Measurements from ENCODE around the gene COG4.
"Not testable (repeated sequence)": the region's sequence is repeated elsewhere in the genome, so short reads cannot be mapped to it uniquely, and the experiment has no call there.

The COG4 gene

GRCh38 chr16:70526403-70526802 lies 3.0 kb upstream of the COG4 start:
- DNase-seq (ENCODE audit: low spot score) = no peak

GRCh38 chr16:70524399-70524825 lies 1.1 kb upstream of the COG4 start:
- not testable (repeated sequence) for DNase-seq (ENCODE audit: low spot score)

- DNase-seq (ENCODE audit: low spot score) = peak; percentile 51
These were observed 517 bp upstream of the COG4 start, which contains the start of gene SF3B3 for GRCh38 chr16:70523743-70524398. Gene SF3B3, plus strand, starts transcription at chr16:70523816. Its CDS starts 2,841 bp downstream, at chr16:70526657.

- no peak for DNase-seq (ENCODE audit: low spot score)
These were observed 908 bp downstream of the COG4 start for GRCh38 chr16:70522216-70523075.

- no peak for DNase-seq (ENCODE audit: low spot score)
These were observed 2.6 kb downstream of the COG4 start for GRCh38 chr16:70520612-70521297.

GRCh38 chr16:70512456-70512855 lies 10.9 kb downstream of the COG4 start:
- DNase-seq (ENCODE audit: low spot score) = no peak

- no peak for DNase-seq (ENCODE audit: low spot score)
These were observed 11.5 kb downstream of the COG4 start for GRCh38 chr16:70511833-70512232.

- no peak for DNase-seq (ENCODE audit: low spot score)
These were observed 13.1 kb downstream of the COG4 start for GRCh38 chr16:70510216-70510615.

GRCh38 chr16:70508752-70509151 lies 14.6 kb downstream of the COG4 start:
- DNase-seq (ENCODE audit: low spot score) = no peak

- DNase-seq (ENCODE audit: low spot score) = no peak
These were observed 26.8 kb downstream of the COG4 start for GRCh38 chr16:70496513-70496912.

GRCh38 chr16:70495425-70496182 lies 27.8 kb downstream of the COG4 start:
- DNase-seq (ENCODE audit: low spot score) = no peak

GRCh38 chr16:70494777-70495176 lies 28.6 kb downstream of the COG4 start:
- DNase-seq (ENCODE audit: low spot score) = no peak

GRCh38 chr16:70494202-70494770 lies 29.1 kb downstream of the COG4 start:
- no peak for DNase-seq (ENCODE audit: low spot score)

- DNase-seq (ENCODE audit: low spot score) = no peak
These were observed 29.6 kb downstream of the COG4 start for GRCh38 chr16:70493802-70494201.

GRCh38 chr16:70490261-70490660 lies 33.1 kb downstream of the COG4 start:
- no peak for DNase-seq (ENCODE audit: low spot score)

GRCh38 chr16:70484867-70485266 lies 38.5 kb downstream of the COG4 start:
- DNase-seq (ENCODE audit: low spot score) = no peak

- DNase-seq (ENCODE audit: low spot score) = no peak
These were observed 39.9 kb downstream of the COG4 start for GRCh38 chr16:70483426-70483825.

- no peak for DNase-seq (ENCODE audit: low spot score)
These were observed 40.7 kb downstream of the COG4 start for GRCh38 chr16:70482624-70483023.

- no peak for DNase-seq (ENCODE audit: low spot score)
These were observed 41.3 kb downstream of the COG4 start for GRCh38 chr16:70481929-70482536.

- DNase-seq (ENCODE audit: low spot score) = no peak
These were observed 42.9 kb downstream of the COG4 start for GRCh38 chr16:70480127-70481105.
